Brain microvascular endothelial cell (primary cell): Measurements from ENCODE around the gene TMEM132A.

Source experiments
- DNase-seq: peaks from one replicate; pipeline ENCODE4 v3.0.0-alpha.2; 2020
- H3K27ac ChIP-seq: fragments of 250-450 bp; sonication (Bioruptor Pico); 2 replicates; pipeline ENCODE4 v1.5.1; 2020; ENCODE audit warnings: mild to moderate bottlenecking, moderate library complexity
- H3K27me3 ChIP-seq: fragments of 250-450 bp; sonication (Bioruptor Pico); replicated peaks from 2 replicates; pipeline ENCODE4 v1.5.1; 2020; ENCODE audit warnings: mild to moderate bottlenecking
- H3K36me3 ChIP-seq: fragments of 250-450 bp; sonication (Bioruptor Pico); replicated peaks from 2 replicates; pipeline ENCODE4 v1.5.1; 2020; ENCODE audit warnings: mild to moderate bottlenecking
- H3K4me3 ChIP-seq: 2 replicates; pipeline ENCODE4 v1.5.1; 2011; ENCODE audit warnings: low read depth, mild to moderate bottlenecking, control low read depth, low read length, moderate library complexity
- in situ Hi-C: cut with HindIII; loops from 2 replicates; pipeline ENCODE4 v1.10.0; 2017; ENCODE audit warnings: low sequenced_read_pairs, low pct_ligation_motif_present
- TF ChIP-seq, protein P1 (sequence below): IDR thresholded peaks from 2 replicates; pipeline ENCODE4 v1.5.1; 2011; ENCODE audit warnings: low read depth, mild to moderate bottlenecking, moderate library complexity, low read length, control low read depth, inconsistent platforms; ENCODE audit errors: missing control alignments

Gene TMEM132A

GRCh38 chr11:60935676-60936442, 11.6 kb downstream of the TMEM132A start:
- peaks cover 7% of the 10 kb centered on the region for H3K36me3 ChIP-seq
- TF ChIP-seq, protein P1, sequence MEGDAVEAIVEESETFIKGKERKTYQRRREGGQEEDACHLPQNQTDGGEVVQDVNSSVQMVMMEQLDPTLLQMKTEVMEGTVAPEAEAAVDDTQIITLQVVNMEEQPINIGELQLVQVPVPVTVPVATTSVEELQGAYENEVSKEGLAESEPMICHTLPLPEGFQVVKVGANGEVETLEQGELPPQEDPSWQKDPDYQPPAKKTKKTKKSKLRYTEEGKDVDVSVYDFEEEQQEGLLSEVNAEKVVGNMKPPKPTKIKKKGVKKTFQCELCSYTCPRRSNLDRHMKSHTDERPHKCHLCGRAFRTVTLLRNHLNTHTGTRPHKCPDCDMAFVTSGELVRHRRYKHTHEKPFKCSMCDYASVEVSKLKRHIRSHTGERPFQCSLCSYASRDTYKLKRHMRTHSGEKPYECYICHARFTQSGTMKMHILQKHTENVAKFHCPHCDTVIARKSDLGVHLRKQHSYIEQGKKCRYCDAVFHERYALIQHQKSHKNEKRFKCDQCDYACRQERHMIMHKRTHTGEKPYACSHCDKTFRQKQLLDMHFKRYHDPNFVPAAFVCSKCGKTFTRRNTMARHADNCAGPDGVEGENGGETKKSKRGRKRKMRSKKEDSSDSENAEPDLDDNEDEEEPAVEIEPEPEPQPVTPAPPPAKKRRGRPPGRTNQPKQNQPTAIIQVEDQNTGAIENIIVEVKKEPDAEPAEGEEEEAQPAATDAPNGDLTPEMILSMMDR = no peak
- in situ Hi-C loops = no loop called here
- H3K4me3 ChIP-seq = no peak overlapping the region
- no peak overlapping the region for H3K27ac ChIP-seq
- no peak for DNase-seq
- no peaks in the 10 kb centered on the region for H3K27me3 ChIP-seq

GRCh38 chr11:60936467-60937143, 12.3 kb downstream of the TMEM132A start:
- no peak overlapping the region for H3K4me3 ChIP-seq
- in situ Hi-C loops = no loop called here
- H3K27ac ChIP-seq = no peak overlapping the region
- TF ChIP-seq, protein P1 = no peak
- no peaks in the 10 kb centered on the region for H3K36me3 ChIP-seq
- H3K27me3 ChIP-seq = no peaks in the 10 kb centered on the region
- DNase-seq = no peak

DNA sequence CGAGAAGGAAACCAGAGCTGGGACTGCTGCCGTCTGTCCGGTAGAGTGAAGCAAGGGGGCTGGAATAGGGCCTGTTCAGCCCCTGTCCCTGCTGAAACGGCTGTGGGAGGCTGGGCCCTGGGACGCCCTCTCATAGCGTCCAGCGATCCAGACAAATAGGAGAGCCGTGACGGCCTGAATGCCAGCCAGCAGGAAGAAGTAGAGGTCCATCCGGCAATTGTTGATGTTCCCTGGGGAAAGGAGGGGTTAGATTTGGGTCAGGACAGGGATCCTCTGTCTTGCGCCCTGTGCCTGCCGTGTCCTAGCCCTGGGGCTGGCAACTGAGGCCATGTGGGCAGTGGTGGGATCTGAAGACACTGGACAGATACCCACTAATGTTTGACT, 12.9 kb downstream of the TMEM132A start:
- no peak for DNase-seq
- no peaks in the 10 kb centered on the region for H3K36me3 ChIP-seq
- no peaks in the 10 kb centered on the region for H3K27me3 ChIP-seq
- TF ChIP-seq, protein P1 = no peak
- H3K4me3 ChIP-seq = no peak overlapping the region
- in situ Hi-C loops = no loop called here
- no peak overlapping the region for H3K27ac ChIP-seq

GRCh38 chr11:60937811-60938210, 13.6 kb downstream of the TMEM132A start:
- Histone ChIP-seq H3K27ac (no peak overlapping the region), H3K4me3 (no peak overlapping the region), H3K27me3 (no peaks in the 10 kb centered on the region), H3K36me3 (no peaks in the 10 kb centered on the region)
- TF ChIP-seq, protein P1 = no peak
- in situ Hi-C loops = no loop called here
- no peak for DNase-seq

GRCh38 chr11:60938500-60938899, 14.2 kb downstream of the TMEM132A start:
- Histone ChIP-seq H3K27me3 (no peaks in the 10 kb centered on the region), H3K4me3 (no peak overlapping the region), H3K36me3 (no peaks in the 10 kb centered on the region), H3K27ac (no peak overlapping the region)
- TF ChIP-seq, protein P1 = no peak
- in situ Hi-C loops = no loop called here
- DNase-seq = no peak
